ENCODE data around the gene USP9X.
"Not testable (repeated sequence)": the region's sequence is repeated elsewhere in the genome, so short reads cannot be mapped to it uniquely, and the experiment has no call there.

The USP9X gene

DNA sequence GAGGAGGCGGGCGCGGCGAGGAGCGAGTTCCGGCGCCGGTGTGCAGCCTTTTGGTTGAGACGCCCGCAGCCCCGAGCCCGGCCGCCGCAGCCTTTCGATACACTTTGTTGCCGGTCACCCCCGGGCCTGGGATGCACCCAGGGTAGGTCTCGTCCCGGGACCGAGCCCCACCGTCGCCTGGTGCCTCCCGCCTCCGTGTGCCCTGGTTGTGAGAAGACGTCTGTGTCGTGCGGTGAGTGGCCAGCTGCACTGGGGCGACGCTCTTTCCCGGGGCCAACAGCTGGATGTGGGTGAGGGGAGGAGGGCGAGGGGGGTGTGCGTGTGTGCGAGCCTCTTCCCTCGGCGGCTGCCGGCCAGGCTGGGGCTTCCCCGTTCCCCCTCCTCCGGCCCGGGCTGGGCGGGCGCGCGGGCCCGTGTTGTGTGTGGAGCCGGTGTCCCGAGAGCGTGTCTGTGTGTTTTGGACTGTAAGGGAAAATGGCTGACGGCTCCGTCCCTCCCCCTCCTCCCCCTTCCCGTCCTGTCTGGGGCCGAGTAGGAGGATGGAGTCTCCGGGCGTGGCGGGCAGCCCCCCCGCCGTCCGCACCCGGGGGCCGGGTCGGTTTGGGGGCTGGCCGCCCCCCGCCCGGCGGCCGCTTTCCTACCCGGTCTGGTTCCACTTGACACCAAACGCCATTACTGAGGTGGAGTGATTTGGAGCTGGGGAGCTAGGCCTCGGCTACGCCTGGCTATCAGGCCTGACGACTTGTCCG, 807 bp downstream of the USP9X start:
- DNase-seq = peak; percentile 49 to 53

DNA sequence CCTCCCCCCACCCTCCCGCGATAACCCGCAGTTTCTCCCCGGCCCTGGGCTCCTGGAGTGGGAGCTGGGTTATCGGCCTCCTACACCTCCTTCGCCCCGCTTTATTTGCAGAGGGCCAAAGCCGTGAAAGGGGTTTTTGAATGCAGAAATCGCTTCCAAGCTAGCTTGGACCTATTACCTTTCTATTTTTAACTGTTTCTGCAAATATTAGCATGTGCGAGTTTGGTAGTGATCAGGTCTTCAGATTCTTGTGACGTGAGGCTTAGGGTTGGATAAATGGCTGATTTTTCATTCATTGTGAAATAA, 1.3 kb downstream of the USP9X start:
- DNase-seq = no peak

DNA sequence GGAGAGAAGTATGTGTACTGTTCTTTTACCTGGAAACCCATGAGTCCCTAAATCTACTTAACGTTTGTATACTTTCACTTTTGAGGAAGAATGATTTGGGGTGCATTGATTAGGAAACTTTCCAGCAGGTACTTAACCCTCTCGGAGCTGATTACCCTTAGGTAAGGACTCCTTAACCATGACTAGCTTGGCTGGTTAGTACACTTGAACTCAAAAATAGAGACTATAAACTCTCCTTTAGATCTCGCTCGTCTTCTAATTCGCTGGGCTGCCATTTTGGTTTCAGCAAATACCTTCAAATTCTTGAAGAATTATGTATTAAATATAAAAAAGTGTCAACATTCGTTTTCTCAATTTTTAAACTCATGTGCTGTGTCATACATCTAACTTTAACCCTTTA, 2.0 kb downstream of the USP9X start:
- peak in 1 of 2 donors; percentile 24 for DNase-seq

DNA sequence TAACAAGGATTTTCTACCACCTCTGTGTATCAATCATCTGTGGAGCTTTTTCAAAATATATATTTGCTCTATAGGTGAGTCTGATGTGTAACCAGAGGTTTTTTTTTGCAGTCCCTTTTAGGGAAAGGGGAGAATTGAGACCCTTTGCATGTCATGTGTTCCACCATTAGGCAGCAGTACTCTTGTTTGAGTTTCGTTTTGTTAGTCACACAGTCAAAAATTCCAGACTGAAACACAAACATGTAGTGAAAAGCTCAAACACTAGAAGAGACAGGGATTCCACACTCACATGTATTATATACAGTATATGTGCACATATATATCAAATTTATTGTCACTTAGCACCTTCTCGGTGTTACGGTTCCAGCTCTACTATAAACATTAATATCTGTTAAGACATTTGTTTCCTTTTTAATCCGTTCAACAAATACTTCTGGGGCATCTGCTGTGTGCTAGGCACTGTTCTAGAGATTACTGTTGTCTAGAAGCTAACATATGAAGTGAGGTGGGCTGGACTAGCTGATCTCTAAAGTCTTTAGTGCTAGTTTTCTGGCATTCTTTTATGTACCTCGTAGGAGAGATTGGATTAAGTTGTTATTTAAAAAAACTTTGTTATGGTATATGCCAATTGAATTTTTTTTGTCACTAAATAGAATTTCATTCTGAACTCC, 5.5 kb downstream of the USP9X start:
- no peak for DNase-seq

DNA sequence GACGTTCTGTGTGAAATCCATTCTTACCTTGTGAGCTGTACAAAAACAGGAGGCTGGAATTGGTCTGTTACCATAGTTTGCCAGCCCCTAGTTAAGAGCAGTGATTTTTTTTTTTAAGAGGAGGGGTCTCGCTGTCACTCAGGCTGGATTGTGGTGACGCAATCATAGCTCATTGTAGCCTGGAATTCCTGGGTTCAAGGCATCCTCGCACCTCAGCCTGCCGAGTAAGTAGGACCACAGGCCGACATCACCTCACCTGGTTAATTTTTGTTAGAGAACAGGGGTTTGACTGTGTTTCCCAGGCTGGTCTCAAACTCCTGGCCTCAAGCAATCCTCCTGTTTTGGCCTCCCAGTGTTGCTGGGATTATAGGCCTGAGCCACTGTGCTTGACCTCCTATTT, 7.5 kb downstream of the USP9X start:
- DNase-seq = no peak

DNA sequence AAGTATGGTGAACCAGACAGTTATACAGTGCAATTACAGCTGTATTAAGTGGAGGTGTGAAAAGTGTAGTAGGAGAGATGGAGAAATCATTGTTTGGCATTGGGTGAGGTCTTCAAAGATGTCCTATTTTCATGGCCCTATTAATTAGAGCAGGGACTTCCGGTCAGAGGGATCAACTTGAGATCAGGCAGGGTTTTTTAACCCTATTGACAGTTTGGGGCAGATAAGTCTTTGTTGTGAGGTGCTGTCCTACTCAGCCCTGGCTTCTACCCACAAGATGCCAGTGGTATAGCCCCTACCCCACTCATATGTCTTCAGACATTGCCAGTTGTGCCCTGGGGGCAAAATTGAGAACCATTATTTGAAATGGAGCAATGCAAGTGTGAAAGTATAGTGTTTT, 9.9 kb downstream of the USP9X start:
- no peak for DNase-seq

DNA sequence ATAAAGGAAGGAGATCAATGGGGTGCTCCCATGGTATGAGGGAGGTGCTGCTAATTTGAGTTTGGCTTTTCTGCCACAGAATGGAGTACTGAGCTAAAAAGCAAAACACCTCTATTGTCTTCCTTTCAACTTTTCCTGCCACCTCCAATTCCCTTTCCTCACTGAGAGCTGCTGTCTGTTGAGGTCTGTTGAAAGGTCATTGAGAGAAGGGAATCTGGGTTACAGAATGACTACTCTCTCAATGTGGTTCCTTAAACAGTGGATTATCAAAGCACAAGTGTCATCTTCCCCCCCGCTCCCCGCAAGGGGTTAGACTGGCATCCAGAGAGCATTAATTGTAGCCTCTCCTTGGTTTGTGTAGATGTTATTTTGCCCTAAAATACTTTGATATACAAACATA, 10.7 kb downstream of the USP9X start:
- no peak for DNase-seq

DNA sequence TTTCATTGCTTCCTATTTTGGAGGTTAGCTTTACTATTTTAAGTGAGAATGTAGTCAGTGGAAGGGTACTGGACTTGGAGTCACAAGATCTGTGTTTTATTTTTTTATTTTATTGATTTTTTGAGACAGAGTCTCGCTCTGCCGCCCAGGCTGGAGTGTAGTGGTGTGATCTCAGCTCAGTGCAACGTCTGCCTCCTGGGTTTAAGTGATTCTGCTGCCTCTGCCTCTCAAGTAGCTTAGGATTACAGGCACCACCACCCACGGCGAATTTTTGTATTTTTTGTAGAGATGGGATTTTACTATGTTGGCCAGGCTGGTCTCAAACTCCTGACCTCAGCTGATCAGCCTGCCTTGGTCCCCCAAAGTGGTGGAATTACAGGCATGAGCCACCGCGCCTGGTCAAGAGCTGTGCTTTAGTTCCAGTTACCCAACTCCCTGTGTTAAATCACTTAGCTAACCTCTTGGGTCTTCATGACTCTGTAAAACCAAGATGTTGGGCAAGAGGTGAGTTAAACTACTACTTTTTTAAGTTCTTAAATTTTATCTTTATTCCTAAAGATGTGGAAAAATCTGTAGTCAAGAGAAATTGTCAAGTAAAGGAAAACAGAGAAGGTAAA, 11.2 kb downstream of the USP9X start:
- DNase-seq = no peak

DNA sequence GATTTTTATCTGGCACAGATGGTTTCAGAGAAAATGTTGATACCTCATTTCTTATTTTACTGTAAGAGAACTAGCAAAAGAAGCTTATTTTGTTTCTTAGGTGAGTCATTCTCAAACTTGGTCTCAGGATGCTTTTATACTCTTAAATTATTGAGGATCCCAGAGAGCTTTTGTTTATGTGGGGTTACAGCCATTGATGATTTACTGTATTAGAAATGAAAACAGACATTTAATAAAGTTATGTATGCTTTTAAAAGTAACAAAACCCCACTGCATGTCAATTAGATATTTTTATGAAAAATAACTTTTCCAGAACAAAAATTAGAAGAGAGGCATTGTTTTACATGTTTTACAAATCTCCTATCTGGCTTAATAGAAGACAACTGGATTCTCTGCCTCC, 12.1 kb downstream of the USP9X start:
- DNase-seq = no peak

DNA sequence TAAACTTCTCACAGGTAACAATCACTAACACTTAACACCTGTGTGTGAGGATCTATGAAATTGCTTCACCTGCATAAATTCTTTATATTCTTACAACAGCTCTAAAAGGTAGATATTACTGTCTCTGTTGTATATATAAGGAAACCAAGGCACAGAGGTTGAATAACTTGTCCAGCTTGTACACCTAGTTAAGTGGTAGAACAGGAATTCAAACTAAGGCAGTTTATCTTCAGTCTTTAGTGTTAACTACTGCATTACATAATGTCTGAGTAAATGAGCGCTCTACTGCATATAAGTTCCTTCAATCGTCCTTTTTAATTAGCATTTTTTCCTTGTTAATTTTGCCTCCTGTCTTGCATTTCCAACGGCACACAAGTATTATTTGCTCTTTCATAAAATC, 15.0 kb downstream of the USP9X start:
- DNase-seq = no peak

DNA sequence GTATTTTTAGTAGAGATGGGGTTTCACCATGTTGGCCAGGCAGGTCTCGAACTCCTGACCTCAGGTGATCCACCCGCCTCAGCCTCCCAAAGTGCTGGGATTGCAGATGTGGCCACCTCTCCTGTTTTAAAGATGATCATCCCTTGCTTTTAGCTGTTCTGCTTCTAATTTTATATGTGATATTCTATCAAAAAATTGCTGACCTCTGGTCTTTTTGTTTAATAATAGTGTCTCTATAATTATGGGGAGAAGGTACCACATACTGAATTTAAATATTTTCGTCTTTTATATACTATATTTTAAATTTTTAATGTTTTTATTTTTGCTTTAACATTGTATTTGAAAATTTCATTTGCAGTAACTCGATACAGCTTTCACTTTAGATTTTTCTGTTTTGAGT, 15.6 kb downstream of the USP9X start:
- DNase-seq = no peak

DNA sequence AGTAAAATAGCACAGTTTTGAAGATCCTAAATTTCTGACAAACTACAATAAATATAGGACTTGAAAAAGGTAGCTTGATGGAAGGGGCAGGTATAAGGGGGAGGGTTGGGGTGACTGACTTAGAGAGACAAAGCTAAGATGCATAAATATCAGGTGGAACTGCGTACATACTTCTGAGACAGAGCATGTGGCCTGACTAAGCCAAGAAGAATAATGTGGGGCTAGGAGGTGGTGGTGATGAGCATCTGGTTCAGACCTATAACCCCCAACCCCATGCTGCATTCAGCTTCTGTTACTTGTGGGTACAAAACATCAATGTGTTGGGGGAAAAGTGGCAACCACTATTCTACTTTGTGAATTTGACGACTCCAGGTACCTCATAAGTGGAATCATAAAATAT, 19.8 kb downstream of the USP9X start:
- no peak for DNase-seq

DNA sequence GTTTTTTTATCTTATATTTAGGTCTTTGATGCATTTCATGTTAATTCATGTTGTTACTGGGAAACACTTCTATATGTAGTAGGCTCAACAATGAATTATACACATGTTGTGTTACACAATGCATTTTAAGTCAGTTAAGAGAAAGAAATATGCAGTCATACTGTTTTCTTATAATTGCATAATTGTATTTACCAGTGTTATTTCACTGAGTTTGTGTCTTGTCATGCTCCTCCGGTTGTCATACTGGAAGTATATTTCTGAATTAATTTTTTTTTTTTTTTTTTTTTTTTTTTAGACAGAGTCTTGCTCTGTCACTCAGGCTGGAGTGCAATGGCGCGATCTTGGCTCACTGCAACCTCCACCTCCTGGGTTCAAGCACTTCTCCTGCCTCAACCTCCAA, 21.0 kb downstream of the USP9X start:
- DNase-seq = not testable (repeated sequence)

DNA sequence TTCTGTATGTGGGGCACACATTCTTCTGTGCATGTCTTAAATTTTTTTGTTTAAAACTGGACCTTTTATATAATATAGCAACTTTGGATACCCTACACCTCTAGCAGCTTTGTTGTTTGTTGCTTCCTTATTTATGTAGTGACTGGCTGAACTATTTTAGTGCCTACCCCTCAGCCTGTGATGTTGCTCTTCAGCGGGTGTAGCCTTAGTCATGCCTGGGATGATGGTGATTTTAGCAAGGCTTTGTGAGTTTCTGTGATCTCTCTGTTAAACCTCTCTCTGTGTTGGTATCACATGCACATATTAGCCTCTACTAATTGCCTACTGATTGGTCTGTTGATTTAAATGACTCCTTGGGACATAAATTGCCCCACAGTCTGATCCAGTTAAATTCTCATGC, 22.8 kb downstream of the USP9X start:
- no peak for DNase-seq

DNA sequence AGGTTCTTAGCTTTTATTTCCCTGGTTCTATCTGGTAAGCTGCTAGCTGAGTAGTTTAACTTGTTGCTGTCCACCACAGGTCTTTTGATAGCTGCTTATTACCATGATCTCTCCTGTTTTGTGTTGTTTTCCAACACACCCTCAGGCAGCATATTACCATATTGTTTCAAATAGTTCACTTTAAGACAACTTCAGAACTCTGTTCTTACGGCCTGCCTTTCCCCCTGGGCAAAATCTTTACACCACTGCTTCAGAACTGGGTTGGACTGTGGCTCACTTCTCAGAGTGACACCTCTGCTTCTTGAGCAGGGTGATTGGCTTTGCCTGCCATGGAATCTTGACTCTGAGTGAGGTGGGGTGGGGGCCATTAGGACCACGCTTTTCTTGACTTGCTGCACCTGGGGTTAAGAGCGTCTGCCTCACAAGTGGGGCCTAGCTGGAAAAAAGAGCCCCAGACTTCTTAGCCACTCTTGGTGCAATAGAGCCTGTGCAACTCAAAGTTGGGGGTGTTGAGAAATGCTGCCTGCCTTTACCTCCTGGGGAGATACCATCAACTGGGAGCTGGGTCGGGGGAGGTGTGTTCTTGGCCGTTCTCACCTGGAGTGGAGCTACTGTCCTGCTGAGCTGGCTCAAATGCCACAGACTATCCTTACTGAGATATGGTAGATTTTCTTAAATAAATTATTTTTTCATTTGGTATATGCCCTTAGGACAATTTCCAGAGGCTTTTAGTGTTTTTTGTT, 23.4 kb downstream of the USP9X start:
- DNase-seq = no peak

DNA sequence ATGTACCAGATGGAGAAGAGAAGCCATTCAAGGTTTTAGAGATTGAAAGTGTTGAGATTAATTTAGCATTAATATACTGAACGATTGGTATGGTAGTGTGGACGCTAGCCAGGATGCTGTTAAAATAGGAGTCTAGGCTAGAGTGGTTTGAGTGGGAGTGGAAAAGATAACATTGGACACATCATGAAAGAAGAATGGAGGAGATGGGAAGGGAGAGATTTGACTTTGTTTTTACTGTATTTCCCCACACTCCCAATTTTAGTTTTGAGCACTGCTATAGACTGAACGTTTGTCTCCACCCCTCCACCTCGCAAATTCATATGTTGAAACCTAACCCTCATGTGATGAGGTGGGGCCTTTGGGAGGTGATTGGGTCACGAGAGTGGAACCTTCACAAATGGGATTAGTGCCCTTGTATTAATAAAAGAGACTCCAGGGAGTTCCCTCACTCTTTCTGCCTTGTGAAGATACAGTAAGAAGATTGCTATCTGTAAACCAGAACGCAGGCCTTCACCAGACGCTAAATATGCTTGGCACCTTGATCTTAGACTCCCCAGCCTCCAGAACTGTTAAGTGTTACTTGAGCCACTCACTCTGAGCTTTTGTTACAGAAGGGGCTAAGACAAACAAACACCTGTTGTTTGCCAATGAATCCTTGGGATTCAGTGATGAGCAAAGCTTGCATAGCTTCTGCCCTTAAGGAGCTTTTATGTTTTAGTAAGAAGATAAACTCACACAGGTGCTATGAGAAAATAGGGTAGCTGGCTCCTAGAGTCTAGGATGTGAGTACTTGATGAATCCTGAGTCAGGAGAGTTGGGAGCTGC, 25.8 kb downstream of the USP9X start:
- peak in 1 of 2 donors; percentile 33 for DNase-seq

DNA sequence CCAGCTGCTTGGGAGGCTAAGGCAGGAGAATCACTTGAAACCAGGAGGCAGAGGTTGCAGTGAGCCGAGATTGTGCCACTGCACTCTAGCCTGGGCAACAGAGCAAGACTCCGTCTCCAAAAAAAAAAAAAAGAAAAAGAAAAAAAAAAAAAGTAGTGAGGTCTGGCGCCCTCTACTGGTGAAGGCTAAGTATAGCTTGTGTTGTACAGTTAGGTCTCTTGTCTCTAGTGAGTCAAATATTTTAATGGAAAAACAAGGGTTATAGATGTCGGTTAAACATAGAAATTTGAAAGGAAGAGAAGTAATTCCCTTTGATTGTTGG, 29.8 kb downstream of the USP9X start:
- peak; percentile 35 to 58 for DNase-seq

DNA sequence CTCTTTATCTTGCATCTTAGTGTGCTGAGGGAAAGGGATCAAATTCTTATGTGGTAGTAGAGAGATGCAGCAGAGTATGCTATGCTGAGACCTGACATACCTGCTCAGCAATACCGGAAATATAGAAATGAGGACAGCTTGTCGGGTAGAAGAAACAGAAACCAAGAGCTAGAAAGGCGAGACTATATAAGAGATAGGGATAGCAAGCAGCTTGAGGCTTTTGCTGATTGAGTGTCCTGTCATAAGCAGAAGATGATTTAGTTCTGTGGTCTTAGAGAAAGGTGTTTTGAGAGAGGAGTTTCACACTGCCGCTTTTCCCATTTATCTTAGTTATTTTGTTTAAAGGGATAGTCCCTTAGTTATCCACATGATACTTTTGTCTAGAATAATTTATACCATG, 31.7 kb downstream of the USP9X start:
- peak in 1 of 2 donors; percentile 69 for DNase-seq

DNA sequence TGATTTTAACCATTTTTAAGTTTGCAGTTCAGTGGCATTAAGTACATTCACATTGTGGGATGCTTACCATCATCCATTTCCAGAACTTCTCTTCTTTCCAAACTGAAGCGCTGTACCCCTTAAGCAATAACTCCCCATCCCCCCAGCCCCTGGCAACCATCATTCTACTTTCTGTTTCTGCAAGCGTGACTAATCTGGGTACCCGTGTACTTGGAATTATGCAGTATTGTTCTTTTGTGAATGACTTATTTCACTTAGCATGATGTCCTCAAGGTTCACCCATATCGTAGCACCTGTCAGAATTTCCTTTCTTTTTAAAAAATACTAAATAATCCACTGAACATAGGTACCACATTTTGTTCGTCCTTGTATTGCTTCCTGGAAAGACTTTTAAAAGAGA, 32.9 kb downstream of the USP9X start:
- DNase-seq = peak in 1 of 2 donors; percentile 50

DNA sequence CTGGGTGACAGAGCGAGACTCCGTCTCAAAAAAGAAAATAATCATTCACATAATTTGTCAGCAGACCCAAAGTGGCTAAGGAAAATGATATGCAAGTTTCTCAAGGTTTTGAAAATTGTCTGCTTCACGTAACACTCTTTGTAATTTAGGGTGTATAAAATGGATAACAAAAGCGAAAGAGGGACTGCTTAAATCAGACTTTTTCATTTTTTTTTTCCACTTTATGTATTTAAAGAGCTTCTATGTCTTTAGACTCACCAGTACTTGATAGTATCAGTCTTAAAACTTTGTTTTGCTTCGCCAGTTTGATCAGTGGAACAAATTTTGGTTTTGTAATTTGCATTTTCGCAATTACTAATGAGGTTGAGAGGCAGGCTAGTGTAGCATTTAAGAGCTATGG, 34.6 kb downstream of the USP9X start:
- no peak for DNase-seq

DNA sequence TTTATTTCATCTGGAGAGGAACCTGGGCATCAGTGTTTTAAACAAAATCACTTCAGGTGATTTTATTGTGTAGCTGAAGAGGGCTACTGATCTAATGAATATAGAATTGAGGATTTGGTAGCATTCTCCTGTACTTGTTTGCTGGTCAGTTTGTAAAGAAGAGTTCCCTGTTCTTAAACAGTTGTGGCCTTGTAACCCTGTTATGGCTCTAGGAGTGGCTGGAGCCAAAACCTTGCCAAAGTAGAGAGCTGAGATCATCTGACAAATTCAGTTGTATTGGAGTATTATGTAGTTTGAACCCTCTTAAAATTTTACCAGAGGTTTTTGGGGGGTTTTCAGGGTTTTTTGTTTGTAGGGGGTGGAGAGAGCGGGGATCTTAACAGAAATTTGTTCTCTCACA, 36.5 kb downstream of the USP9X start:
- no peak for DNase-seq

DNA sequence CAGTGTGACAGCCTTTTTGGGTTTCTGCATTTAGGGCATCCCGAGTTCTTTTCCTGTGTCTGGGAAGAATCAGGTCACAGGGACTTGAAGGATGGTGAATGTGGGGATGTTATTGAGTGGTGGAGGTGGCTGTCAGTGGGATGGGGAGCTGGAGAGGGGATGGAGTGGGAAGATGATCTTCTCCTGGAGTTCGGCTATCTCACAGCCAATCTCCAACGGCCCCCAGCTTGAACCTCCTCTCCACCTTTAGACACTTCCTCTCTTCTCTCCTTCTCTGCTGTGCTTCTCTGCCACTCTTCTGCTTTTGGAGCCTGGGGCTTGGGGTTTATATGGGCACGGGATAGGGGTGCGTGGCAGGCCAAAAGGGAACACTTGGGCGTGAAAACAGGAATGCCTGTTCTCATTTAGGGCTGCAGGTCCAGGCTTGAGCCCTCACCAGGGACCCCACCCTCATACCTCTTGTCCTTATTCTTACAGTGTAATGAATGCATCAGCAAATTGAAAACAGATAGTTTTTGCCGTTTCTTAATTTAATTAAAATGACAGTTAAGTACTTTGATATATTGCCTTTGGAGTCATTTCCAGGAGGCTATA, 37.5 kb downstream of the USP9X start:
- no peak for DNase-seq

Data from CD4-positive, alpha-beta T cell treated with Interferon alpha-2 for 1 hour (primary cell).